SK-N-DZ (cell line): ENCODE measurements around the gene OR4K15. TPM values are rescaled to one million over a fixed set of nuclear protein-coding genes. Genes with fewer than 3 reads are reported as not detected.
"Not testable (repeated sequence)": the region's sequence is repeated elsewhere in the genome, so short reads cannot be mapped to it uniquely, and the experiment has no call there.

ENCODE experiments used
- DNase-seq: peaks from one replicate; pipeline ENCODE4 v3.0.0-alpha.2; 2015; ENCODE audit warnings: low spot score
- polyA plus RNA-seq, 2 experiments: library from polyadenylated mRNA; depleted of rRNA; stranded (reverse); fragments of >200 nt; gene quantifications; 2 replicates each; pipeline ENCODE4 v1.2.3, GENCODE V29; 2014

OR4K15 gene
- not detected in 2 replicates for polyA plus RNA-seq (2014; cell fraction: cytosol; rRNA removed)
- not detected in 2 replicates for polyA plus RNA-seq (2014; cell fraction: nucleus; rRNA removed)

- DNase-seq, result no peak
Observed at GRCh38 chr14:19975291-19975690, at the start of gene OR4K15. Gene OR4K15, plus strand, starts transcription at chr14:19975591. Its CDS starts 0 bp downstream, at chr14:19975591.

GRCh38 chr14:19930617-19931016 is 44.8 kb upstream of the OR4K15 start, which contains the start of gene OR4K1:
Gene OR4K1, plus strand, starts transcription at chr14:19930917. Its CDS starts 4,750 bp downstream, at chr14:19935667.
- no peak for DNase-seq

- DNase-seq, result no peak
Observed at GRCh38 chr14:19941668-19942067, 33.7 kb upstream of the OR4K15 start.

- no peak for DNase-seq
Observed at GRCh38 chr14:19947413-19948090, 27.8 kb upstream of the OR4K15 start.

- DNase-seq, result no peak
Observed at GRCh38 chr14:19949218-19949617, 26.2 kb upstream of the OR4K15 start.

- DNase-seq, result not testable (repeated sequence)
Observed at GRCh38 chr14:19969735-19970134, 5.7 kb upstream of the OR4K15 start.

GRCh38 chr14:19974844-19975243 is 547 bp upstream of the OR4K15 start:
- no peak for DNase-seq

- no peak for DNase-seq
Observed at GRCh38 chr14:19993438-19993837, 18.0 kb downstream of the OR4K15 start.

- DNase-seq, result no peak
Observed at GRCh38 chr14:20001863-20002262, 26.5 kb downstream of the OR4K15 start, which contains the start of gene OR4Q2. Gene OR4Q2, plus strand, starts transcription at chr14:20002163.

- no peak for DNase-seq
Observed at GRCh38 chr14:20002319-20002718, 26.9 kb downstream of the OR4K15 start.

GRCh38 chr14:20008156-20008555 is 32.8 kb downstream of the OR4K15 start:
- no peak for DNase-seq

- DNase-seq, result no peak
Observed at GRCh38 chr14:20019257-20019865, 44.0 kb downstream of the OR4K15 start, which contains the start of gene OR4K14. Gene OR4K14, minus strand, starts transcription at chr14:20019307. Its CDS starts 4,114 bp downstream, at chr14:20015193.
